ENCODE data around the gene CCDC12. TPM values are rescaled to one million over a fixed set of nuclear protein-coding genes. Genes with fewer than 3 reads are reported as not detected.

Gene CCDC12
- total and polyA plus RNA-seq, 9 of the 15 experiments (the other 6 are each of a cell fraction or from before 2014, with no cell fraction given): 8.9 to 201 (median 86.9) TPM

DNA sequence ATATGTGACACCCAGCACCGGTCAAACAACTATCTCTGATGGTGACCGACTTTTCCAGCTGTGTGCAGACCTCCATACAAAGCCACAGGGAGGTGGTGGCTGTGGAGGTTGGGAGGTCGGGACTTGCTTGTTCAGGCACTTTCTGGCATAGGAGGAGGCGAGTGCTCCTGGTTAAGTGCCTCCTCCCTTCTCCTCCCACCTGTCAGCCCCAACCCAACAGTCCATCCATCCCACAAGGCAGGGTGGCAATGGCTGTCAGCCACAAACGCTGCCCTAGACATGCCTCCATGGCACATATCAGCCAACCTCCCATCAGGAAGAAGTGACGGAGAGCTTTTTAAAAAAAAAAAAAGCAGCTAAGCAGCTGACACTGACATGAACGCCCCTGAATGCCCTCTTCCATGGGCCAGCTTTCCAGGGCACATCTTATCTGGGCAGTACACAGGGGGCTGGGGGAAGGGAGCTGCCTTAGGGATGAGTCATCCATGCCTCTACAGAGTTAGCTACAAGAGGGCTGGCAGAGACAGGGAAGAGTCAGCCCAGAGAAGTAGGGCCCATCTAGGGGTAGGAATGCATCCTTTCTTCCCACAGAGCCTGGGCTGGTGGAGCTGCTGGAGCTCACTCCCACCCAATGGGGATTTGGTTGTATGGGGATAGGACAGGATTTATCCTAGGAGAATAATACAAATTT is 41.2 kb downstream of the CCDC12 start (continued):
- no peak for TF ChIP-seq ZNF407 (IDR thresholded peaks at IDR 0.05; ENCODE audit: low read depth)
- TF ChIP-seq, protein P1, sequence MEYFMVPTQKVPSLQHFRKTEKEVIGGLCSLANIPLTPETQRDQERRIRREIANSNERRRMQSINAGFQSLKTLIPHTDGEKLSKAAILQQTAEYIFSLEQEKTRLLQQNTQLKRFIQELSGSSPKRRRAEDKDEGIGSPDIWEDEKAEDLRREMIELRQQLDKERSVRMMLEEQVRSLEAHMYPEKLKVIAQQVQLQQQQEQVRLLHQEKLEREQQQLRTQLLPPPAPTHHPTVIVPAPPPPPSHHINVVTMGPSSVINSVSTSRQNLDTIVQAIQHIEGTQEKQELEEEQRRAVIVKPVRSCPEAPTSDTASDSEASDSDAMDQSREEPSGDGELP (CRISPR knock-in tag; IDR thresholded peaks at IDR 0.05; ENCODE audit: borderline replicate concordance): peak; percentile 81; the same call in 1 of the 2 replicates
- TF ChIP-seq MECOM (CRISPR knock-in tag; IDR thresholded peaks at IDR 0.05): no peak
- TF ChIP-seq JUN (IDR thresholded peaks at IDR 0.05; ENCODE audit: borderline replicate concordance, low read depth, low read length): peak; percentile 99
- TF ChIP-seq JUN (CRISPR knock-in tag; IDR thresholded peaks at IDR 0.05; ENCODE audit: borderline replicate concordance): no peak
- TF ChIP-seq PYGO2 (tag; IDR thresholded peaks at IDR 0.05): peak; percentile 50; the same call in 1 of the 2 replicates
- peak; percentile 82 for TF ChIP-seq TEAD4 (IDR thresholded peaks at IDR 0.05; ENCODE audit: low read length)
- peak; percentile 79; the same call in 1 of the 2 replicates for TF ChIP-seq TEAD4 (CRISPR knock-in tag; IDR thresholded peaks at IDR 0.05; ENCODE audit: borderline replicate concordance)
- no peak for TF ChIP-seq RBBP5 (IDR thresholded peaks at IDR 0.05; ENCODE audit: borderline replicate concordance, insufficient read depth, low read length, poor library complexity, severe bottlenecking)
- TF ChIP-seq, protein P2, sequence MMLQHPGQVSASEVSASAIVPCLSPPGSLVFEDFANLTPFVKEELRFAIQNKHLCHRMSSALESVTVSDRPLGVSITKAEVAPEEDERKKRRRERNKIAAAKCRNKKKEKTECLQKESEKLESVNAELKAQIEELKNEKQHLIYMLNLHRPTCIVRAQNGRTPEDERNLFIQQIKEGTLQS (IDR thresholded peaks at IDR 0.05): peak; percentile 99
- TF ChIP-seq, protein P2 (CRISPR knock-in tag; conservative IDR thresholded peaks at IDR 0.05): peak; percentile 94
- TF ChIP-seq PKNOX1 (IDR thresholded peaks at IDR 0.05): 0 out of 2 replicates have a peak, but pooled peaks have one; percentile 23
- TF ChIP-seq MEIS2 (IDR thresholded peaks at IDR 0.05; ENCODE audit: partially characterized antibody): peak; percentile 16
- TF ChIP-seq NCOR1 (IDR thresholded peaks at IDR 0.05): peak; percentile 66
